Kidney epithelial cell (primary cell): Measurements from ENCODE around the gene NSUN2. TPM values are rescaled to one million over a fixed set of nuclear protein-coding genes. Genes with fewer than 3 reads are reported as not detected.

Source experiments
- DNase-seq: peaks from one replicate; pipeline ENCODE4 v3.0.0-alpha.2; 2010; ENCODE audit warnings: low read depth
- H3K27me3 ChIP-seq: 2 replicates; pipeline ENCODE4 v1.6.0; 2011; ENCODE audit warnings: low read length; ENCODE audit not compliant: control insufficient read depth, insufficient read depth
- H3K36me3 ChIP-seq: 2 replicates; pipeline ENCODE4 v1.5.1; 2011; ENCODE audit warnings: low read length; ENCODE audit not compliant: control insufficient read depth, insufficient read depth
- H3K4me3 ChIP-seq: 2 replicates; pipeline ENCODE4 v1.5.1; 2011; ENCODE audit warnings: low read depth, mild to moderate bottlenecking, control low read depth, low read length
- CTCF ChIP-seq: IDR thresholded peaks from 2 replicates; pipeline ENCODE4 v1.5.1; 2011; ENCODE audit warnings: mild to moderate bottlenecking, moderate library complexity, low read length, control low read depth, inconsistent platforms; ENCODE audit not compliant: insufficient read depth, poor library complexity, severe bottlenecking
- total RNA-seq: library from RNA; depleted of rRNA; stranded (reverse); fragments of >200 nt; gene quantifications from 2 replicates; pipeline ENCODE4 v1.2.3, GENCODE V29; 2015

NSUN2 gene
- total RNA-seq, 1 donor from 2014 or later: 62.8 TPM

DNA sequence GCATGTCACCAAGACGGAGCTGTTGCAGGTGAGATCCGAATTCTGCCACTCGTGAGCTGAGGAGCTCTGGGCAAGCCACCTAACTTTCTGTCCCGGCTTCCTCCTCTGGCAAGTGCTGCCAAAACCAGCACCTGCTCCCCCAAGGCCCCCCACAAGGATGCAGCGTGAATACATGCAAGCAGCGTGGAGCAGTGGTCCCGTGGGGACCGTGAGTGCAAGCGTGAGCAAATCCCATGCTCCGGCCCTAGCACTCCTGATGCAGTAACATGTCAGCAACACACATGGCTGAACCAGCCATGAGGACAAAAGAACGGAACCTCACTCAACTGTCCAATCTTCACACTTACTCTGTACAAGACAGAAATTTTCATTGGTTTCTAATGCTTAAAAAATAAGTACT is 31.0 kb downstream of the NSUN2 start:
- Histone ChIP-seq H3K36me3 (peaks cover 6% of the 10 kb centered on the region), H3K4me3 (no peak overlapping the region), H3K27me3 (no peaks in the 10 kb centered on the region)
- TF ChIP-seq CTCF: no peak
- no peak for DNase-seq

DNA sequence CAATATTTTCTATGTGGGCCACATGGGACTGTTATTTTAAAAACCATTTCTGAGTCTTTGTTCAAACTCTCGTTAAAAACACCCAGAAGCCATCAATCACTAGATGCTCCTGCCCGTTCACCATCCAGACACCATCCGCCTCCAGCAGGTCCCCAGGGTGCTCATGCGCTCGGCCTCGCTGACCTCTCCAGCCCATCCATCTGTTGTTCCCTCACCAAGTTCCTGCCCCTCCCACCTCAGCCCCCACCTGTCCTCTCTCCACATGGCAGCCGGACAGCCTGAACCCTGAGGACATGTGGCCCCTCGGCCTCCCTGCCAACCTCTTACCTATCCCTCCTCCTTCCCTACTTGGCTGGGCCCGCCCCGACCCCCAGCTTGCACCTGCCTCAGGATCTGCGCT is 31.6 kb downstream of the NSUN2 start:
- no peak for TF ChIP-seq CTCF
- H3K36me3 ChIP-seq: peaks cover 6% of the 10 kb centered on the region

GRCh38 chr5:6599739-6600138 is 33.1 kb downstream of the NSUN2 start:
- peaks cover 4% of the 10 kb centered on the region for H3K36me3 ChIP-seq
- no peaks in the 10 kb centered on the region for H3K27me3 ChIP-seq
- no peak overlapping the region for H3K4me3 ChIP-seq

More for the DNA sequence above, 31.6 kb downstream of the NSUN2 start:
- Histone ChIP-seq H3K4me3 (no peak overlapping the region), H3K27me3 (no peaks in the 10 kb centered on the region)
- DNase-seq: no peak

DNA sequence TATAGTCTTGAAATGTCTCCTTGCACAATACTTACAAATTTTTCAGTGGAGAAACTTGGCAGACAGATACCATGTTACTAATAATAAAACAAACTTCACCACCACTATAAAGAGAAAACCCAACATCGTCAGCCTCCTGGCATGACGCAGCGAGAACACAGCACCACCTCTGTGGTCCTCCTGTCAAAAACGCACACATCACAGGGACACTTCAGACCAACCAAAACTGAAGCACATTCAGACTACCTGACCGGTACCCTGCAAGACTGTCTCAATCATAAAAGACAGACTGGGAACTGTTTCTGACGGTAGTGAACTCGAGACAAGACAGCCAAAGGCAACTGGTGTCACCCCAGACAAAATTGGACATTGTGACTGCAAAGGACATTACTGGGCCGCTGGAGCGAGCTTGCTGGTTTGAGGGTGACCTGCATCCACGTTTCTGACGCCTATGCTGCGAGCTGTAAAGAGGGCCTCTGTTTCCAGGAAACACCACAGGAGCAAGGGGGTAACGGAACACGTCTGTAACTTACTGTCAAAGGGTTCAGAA is 34.4 kb downstream of the NSUN2 start:
- Histone ChIP-seq H3K4me3 (no peak overlapping the region), H3K27me3 (no peaks in the 10 kb centered on the region), H3K36me3 (peaks cover 3% of the 10 kb centered on the region)
- TF ChIP-seq CTCF: no peak
- DNase-seq: no peak

More at GRCh38 chr5:6599739-6600138, 33.1 kb downstream of the NSUN2 start:
- no peak for DNase-seq
- TF ChIP-seq CTCF: no peak

- no peak overlapping the region for H3K4me3 ChIP-seq
- no peak for TF ChIP-seq CTCF
- H3K36me3 ChIP-seq: peaks cover 3% of the 10 kb centered on the region
- no peak for DNase-seq
- no peaks in the 10 kb centered on the region for H3K27me3 ChIP-seq
Observed at GRCh38 chr5:6597557-6597956, 35.3 kb downstream of the NSUN2 start.

- Histone ChIP-seq H3K36me3 (peaks cover 3% of the 10 kb centered on the region), H3K4me3 (no peak overlapping the region), H3K27me3 (no peaks in the 10 kb centered on the region)
- no peak for TF ChIP-seq CTCF
- DNase-seq: no peak
Observed at GRCh38 chr5:6596388-6596787, 36.5 kb downstream of the NSUN2 start.
